ENCODE results near the gene MAP1LC3A.

- TF ChIP-seq EZH2 (IDR thresholded peaks at IDR 0.05; ENCODE audit: borderline replicate concordance, insufficient read depth, low read depth, low read length, poor library complexity, severe bottlenecking): no peak
- TF ChIP-seq, protein P1, sequence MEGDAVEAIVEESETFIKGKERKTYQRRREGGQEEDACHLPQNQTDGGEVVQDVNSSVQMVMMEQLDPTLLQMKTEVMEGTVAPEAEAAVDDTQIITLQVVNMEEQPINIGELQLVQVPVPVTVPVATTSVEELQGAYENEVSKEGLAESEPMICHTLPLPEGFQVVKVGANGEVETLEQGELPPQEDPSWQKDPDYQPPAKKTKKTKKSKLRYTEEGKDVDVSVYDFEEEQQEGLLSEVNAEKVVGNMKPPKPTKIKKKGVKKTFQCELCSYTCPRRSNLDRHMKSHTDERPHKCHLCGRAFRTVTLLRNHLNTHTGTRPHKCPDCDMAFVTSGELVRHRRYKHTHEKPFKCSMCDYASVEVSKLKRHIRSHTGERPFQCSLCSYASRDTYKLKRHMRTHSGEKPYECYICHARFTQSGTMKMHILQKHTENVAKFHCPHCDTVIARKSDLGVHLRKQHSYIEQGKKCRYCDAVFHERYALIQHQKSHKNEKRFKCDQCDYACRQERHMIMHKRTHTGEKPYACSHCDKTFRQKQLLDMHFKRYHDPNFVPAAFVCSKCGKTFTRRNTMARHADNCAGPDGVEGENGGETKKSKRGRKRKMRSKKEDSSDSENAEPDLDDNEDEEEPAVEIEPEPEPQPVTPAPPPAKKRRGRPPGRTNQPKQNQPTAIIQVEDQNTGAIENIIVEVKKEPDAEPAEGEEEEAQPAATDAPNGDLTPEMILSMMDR (IDR thresholded peaks at IDR 0.05): no peak
These were observed 590 bp upstream of the MAP1LC3A start for GRCh38 chr20:34557936-34558319.

Data from B cell (primary cell).